GM12878 (cell line): ENCODE data around the gene COQ7. TPM values are rescaled to one million over a fixed set of nuclear protein-coding genes. Genes with fewer than 3 reads are reported as not detected.

Source experiments
- ATAC-seq: fragments of 200-7000 bp; cut with Tn5 transposase; 3 replicates; pipeline ENCODE4 v1.9.1; 2020; ENCODE audit warnings: mild to moderate bottlenecking, moderate library complexity
- BruUV-seq: library from RNA; stranded (reverse); fragments of 400-500 nt; replicated peaks from 2 replicates; lab custom pipeline; 2021; lab: Mats Ljungman, UMichigan
- CTCF ChIA-PET: fragments of 300-600 bp; sonication (Branson Sonifier 250); formaldehyde crosslinking; extraction: SDS; loops from one replicate; lab custom pipeline; 2021; ENCODE audit warnings: inconsistent platforms; lab: Yijun Ruan, JAX
- POLR2A ChIA-PET: fragments of 350-600 bp; formaldehyde crosslinking; extraction: SDS; loops from one replicate; lab custom pipeline; 2021; ENCODE audit warnings: inconsistent platforms; lab: Charles Lee
- RAD21 ChIA-PET: fragments of 300-600 bp; sonication (Branson Sonifier 250); formaldehyde crosslinking; loops from one replicate; lab custom pipeline; 2023; ENCODE audit warnings: antibody characterized with exemption; ENCODE audit not compliant: unreplicated experiment; lab: Charles Lee
- SMC1A ChIA-PET: fragments of 300-600 bp; sonication (Branson Sonifier 250); formaldehyde crosslinking; loops from one replicate; lab custom pipeline; 2023; ENCODE audit not compliant: unreplicated experiment, uncharacterized antibody; lab: Charles Lee
- DNase-seq: peaks from one replicate; pipeline ENCODE4 v3.0.0-alpha.2; 2011; ENCODE audit warnings: low read depth, low spot score
- FAIRE-seq: peaks from 3 replicates; lab custom pipeline; 2011; peaks lifted over from hg19 to GRCh38; lab: Jason Lieb, UNC
- H2AFZ ChIP-seq: 2 replicates; pipeline ENCODE4 v1.6.0; 2011; ENCODE audit warnings: low read depth, low read length, control low read depth; ENCODE audit not compliant: control insufficient read depth
- H3K27ac ChIP-seq: 2 replicates; pipeline ENCODE4 v1.5.1; 2011; ENCODE audit warnings: control low read depth; ENCODE audit not compliant: control insufficient read depth, insufficient read depth
- H3K27me3 ChIP-seq, 2 experiments: replicated peaks in 1 of 2; 2 replicates each; pipeline versions ENCODE4 v1.6.0 to v1.6.1; 2011; ENCODE audit warnings: low read length in 1 of 2; ENCODE audit not compliant: control insufficient read depth in 2 of 2, insufficient read depth in 2 of 2
- H3K36me3 ChIP-seq, 2 experiments: 2 replicates each; pipeline ENCODE4 v1.5.1; 2011; ENCODE audit warnings: low read length in 1 of 2; ENCODE audit not compliant: control insufficient read depth in 2 of 2, insufficient read depth in 2 of 2
- H3K4me1 ChIP-seq: 2 replicates; pipeline ENCODE4 v1.6.1; 2011; ENCODE audit warnings: mild to moderate bottlenecking, low read length, moderate library complexity, mixed read lengths; ENCODE audit not compliant: control insufficient read depth, insufficient read depth
- H3K4me2 ChIP-seq: 2 replicates; pipeline ENCODE4 v1.6.0; 2011; ENCODE audit warnings: control low read depth; ENCODE audit not compliant: control insufficient read depth, insufficient read depth
- H3K4me3 ChIP-seq: fragments of 200-600 bp; sonication (generic); 2 replicates; pipeline ENCODE4 v1.5.1; 2016
- H3K79me2 ChIP-seq: 2 replicates; pipeline ENCODE4 v1.6.0; 2011; ENCODE audit warnings: low read length; ENCODE audit not compliant: control insufficient read depth, insufficient read depth
- H3K9ac ChIP-seq: 2 replicates; pipeline ENCODE4 v1.8.0; 2011; ENCODE audit warnings: low read length, control low read depth, mixed read lengths; ENCODE audit not compliant: control insufficient read depth, insufficient read depth
- H3K9me3 ChIP-seq: replicated peaks from 3 replicates; pipeline ENCODE4 v1.5.1; 2011; ENCODE audit warnings: mild to moderate bottlenecking, low read length; ENCODE audit not compliant: control insufficient read depth, insufficient read depth
- H4K20me1 ChIP-seq: 2 replicates; pipeline ENCODE4 v1.6.0; 2011; ENCODE audit not compliant: control insufficient read depth, insufficient read depth
- BMI1 ChIP-seq: fragments of 450-650 bp; IDR thresholded peaks from 2 replicates; pipeline ENCODE4 v1.6.1; 2016; ENCODE audit warnings: mild to moderate bottlenecking, moderate library complexity, borderline replicate concordance
- ETV6 ChIP-seq, 2 experiments: fragments of 450-650 bp in 1 of 2; IDR thresholded peaks in 1 of 2; conservative IDR thresholded peaks in 1 of 2; 2 replicates each; pipeline ENCODE4 v1.6.1; 2014; ENCODE audit warnings: antibody characterized with exemption in 1 of 2, borderline replicate concordance in 1 of 2, low read depth in 1 of 2, mild to moderate bottlenecking in 1 of 2, moderate library complexity in 1 of 2
- GABPA ChIP-seq: IDR thresholded peaks from 2 replicates; pipeline ENCODE4 v1.6.1; 2014; ENCODE audit warnings: antibody characterized with exemption, low read depth, mild to moderate bottlenecking, inconsistent platforms
- HSF1 ChIP-seq: fragments of 150-350 bp; IDR thresholded peaks from 2 replicates; pipeline ENCODE4 v1.6.1; 2014; ENCODE audit warnings: mild to moderate bottlenecking, low read depth, low read length
- IKZF2 ChIP-seq, 2 experiments: fragments of 450-650 bp; IDR thresholded peaks; 2 replicates each; pipeline ENCODE4 v1.6.1; 2017; ENCODE audit warnings: mild to moderate bottlenecking in 2 of 2, moderate library complexity in 2 of 2
- IRF5 ChIP-seq: fragments of 450-650 bp; IDR thresholded peaks from 2 replicates; pipeline ENCODE4 v1.6.1; 2017; ENCODE audit warnings: borderline replicate concordance
- KLF5 ChIP-seq: fragments of 450-650 bp; IDR thresholded peaks from 2 replicates; pipeline ENCODE4 v1.6.1; 2014; ENCODE audit warnings: mild to moderate bottlenecking; ENCODE audit not compliant: partially characterized antibody
- NFYB ChIP-seq: IDR thresholded peaks from 2 replicates; pipeline ENCODE4 v1.6.1; 2011; ENCODE audit warnings: low read depth, mild to moderate bottlenecking, low read length, improper control_type of control experiment, moderate library complexity; ENCODE audit not compliant: insufficient read depth
- NR2C2 ChIP-seq: IDR thresholded peaks from 2 replicates; pipeline ENCODE4 v1.6.1; 2011; ENCODE audit warnings: borderline replicate concordance, low read depth; ENCODE audit not compliant: control insufficient read depth, insufficient read length
- NR2F1 ChIP-seq: fragments of 450-650 bp; conservative IDR thresholded peaks from 2 replicates; pipeline ENCODE4 v1.6.1; 2017; ENCODE audit warnings: mild to moderate bottlenecking
- SMAD5 ChIP-seq: IDR thresholded peaks from 2 replicates; pipeline ENCODE4 v1.6.1; 2016; ENCODE audit warnings: antibody characterized with exemption, low read depth
- SMARCA5 ChIP-seq: fragments of 450-650 bp; IDR thresholded peaks from 2 replicates; pipeline ENCODE4 v1.6.1; 2017; ENCODE audit warnings: mild to moderate bottlenecking
- SREBF2 ChIP-seq: IDR thresholded peaks from 2 replicates; pipeline ENCODE4 v1.6.1; 2012; ENCODE audit warnings: mild to moderate bottlenecking, low read length
- ZBTB4 ChIP-seq: fragments of 450-650 bp; formaldehyde crosslinking; IDR thresholded peaks from 2 replicates; pipeline ENCODE4 v1.4.0; 2022; ENCODE audit warnings: mild to moderate bottlenecking, moderate library complexity
- ZNF217 ChIP-seq: fragments of 450-650 bp; IDR thresholded peaks from 2 replicates; pipeline ENCODE4 v1.6.1; 2017; ENCODE audit warnings: antibody characterized with exemption, mild to moderate bottlenecking
- ZNF622 ChIP-seq: fragments of 450-650 bp; IDR thresholded peaks from 2 replicates; pipeline ENCODE4 v1.6.1; 2017; ENCODE audit warnings: mild to moderate bottlenecking, inconsistent platforms
- WGBS: methylation state at CpG from one replicate; pipeline ENCODE4 v1.1.6; 2016; ENCODE audit warnings: low lambda C conversion rate; ENCODE audit not compliant: insufficient replicate concordance, insufficient coverage; ENCODE audit errors: missing lambda C conversion rate; 5-methylcytosine and 5-hydroxymethylcytosine counted together
- in situ Hi-C: fragments of 300-500 bp; cut with MboI; formaldehyde crosslinking; loops from 9 replicates; pipeline ENCODE4 v1.14.3; 2018; ENCODE audit warnings: mixed read lengths
- intact Hi-C: fragments of 100-400 bp; cut with micrococcal nuclease; formaldehyde crosslinking; loops from one replicate; pipeline ENCODE4 v1.14.2; 2022; ENCODE audit not compliant: unreplicated experiment
- polyA plus RNA-seq, 11 experiments: library from polyadenylated mRNA; depleted of rRNA in 4 of 11; unstranded in 6 of 11; stranded (reverse) in 5 of 11; fragments of >200 nt; fragmentation: Nextera tagmentation in 4 of 11; fragmentation: Illumina TruSeq in 1 of 11; extraction: Ambion mirVana in 4 of 11; extraction: Trizol in 1 of 11; gene quantifications; 1 replicate in 1 of 11; 2 replicates in 10 of 11; pipeline versions ENCODE4 v1.2.1 to v1.2.3, GENCODE V29; 2011 to 2016; ENCODE audit warnings: inconsistent platforms in 2 of 11, missing spikeins in 2 of 11, low read depth in 1 of 11
- total RNA-seq, 4 experiments: library from RNA; depleted of rRNA in 3 of 4; stranded (reverse); fragments of >200 nt in 3 of 4; fragmentation: Illumina TruSeq in 1 of 4; extraction: Trizol in 1 of 4; gene quantifications; 2 replicates each; pipeline versions ENCODE4 v1.2.1 to v1.2.3, GENCODE V29; 2013 to 2021

COQ7 gene
- total and polyA plus RNA-seq, 10 of the 15 experiments (the other 5 are each of a cell fraction or from before 2014, with no cell fraction given): 3.2 to 21.9 (median 13.0) TPM

GRCh38 chr16:19112099-19112407, 44.6 kb downstream of the COQ7 start:
- Histone ChIP-seq H3K36me3 (no peaks in the 10 kb centered on the region; a peak in 1 of 4 replicates), H3K27me3 (no peaks in the 10 kb centered on the region), H3K4me2 (no peak overlapping the region), H4K20me1 (no peaks in the 10 kb centered on the region), H3K4me1 (peaks cover 29% of the 10 kb centered on the region), H3K27ac (no peak overlapping the region), H3K4me3 (no peak overlapping the region), H3K9ac (no peak overlapping the region), H3K9me3 (no peaks in the 10 kb centered on the region), H2AFZ (no peak overlapping the region), H3K79me2 (peaks cover 3% of the 10 kb centered on the region; the same call in 1 of the 2 replicates)
- TF ChIP-seq BMI1 (no peak), KLF5 (no peak), SMAD5 (no peak), ETV6 (conservative IDR thresholded peaks at IDR 0.05 in 1 of 2, IDR thresholded peaks at IDR 0.05 in 1 of 2; ENCODE audit: borderline replicate concordance in 1 of 2, low read depth in 1 of 2) (no peak), IRF5 (no peak), ZNF217 (no peak), NFYB (no peak), GABPA (no peak), NR2C2 (no peak), SREBF2 (no peak), NR2F1 (no peak), SMARCA5 (no peak), IKZF2 (IDR thresholded peaks at IDR 0.05) (no peak), HSF1 (no peak), ZNF622 (no peak), ZBTB4 (CRISPR knock-in tag) (no peak)
- DNase-seq: no peak
- FAIRE-seq: no peak
- ChIA-PET SMC1A (interaction anchor here (1.1 to 3.8 kb wide), 5 partner anchors 9 to 27 kb away, joined by 3 to 13 read pairs (median 5); no protein-coding TSS in a partner anchor), CTCF (interaction anchor here (0.8 to 1.3 kb wide), 6 partner anchors 16 to 67 kb away, joined by 3 to 7 read pairs (median 3); no protein-coding TSS in a partner anchor), RAD21 (no interaction called here), POLR2A (interaction anchor here (0.5 kb wide), 1 partner anchor 89 kb away, joined by 3 read pairs; no protein-coding TSS in a partner anchor)
- intact Hi-C loops (no loop called here), in situ Hi-C loops (no loop called here)
- 92% methylated on average over 2 of the region's 2 CpGs for WGBS
- no TSS peak for BruUV-seq
- no peak for ATAC-seq
